ENCODE data around the gene SDK1.

The SDK1 gene

DNA sequence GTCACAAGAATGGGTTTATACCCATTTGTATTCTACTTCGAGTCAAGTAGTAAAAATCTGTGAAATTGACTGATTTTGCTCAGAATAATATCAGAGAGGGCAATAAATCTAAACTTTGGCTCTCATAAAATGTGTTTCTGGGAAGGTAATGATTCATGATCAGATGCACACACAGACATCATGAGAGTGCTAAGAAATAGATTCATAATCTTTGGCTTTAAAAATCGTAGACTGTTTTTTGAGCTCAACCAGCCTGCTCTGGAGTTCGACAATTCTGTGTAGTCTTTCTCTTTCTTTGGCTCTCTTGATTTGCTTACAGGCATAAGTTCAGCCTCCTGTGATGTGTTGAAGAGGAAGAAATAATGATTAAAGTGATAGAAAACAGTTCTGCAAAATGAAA lies 494.7 kb downstream of the SDK1 start:
- Histone ChIP-seq H2BK120ac (ENCODE audit: insufficient read depth, low read length, poor library complexity) (no peak overlapping the region), H2AFZ (ENCODE audit: insufficient read depth, low read length, poor library complexity) (no peak overlapping the region), H2BK12ac (ENCODE audit: low read length) (no peak overlapping the region), H3K9me3 (ENCODE audit: insufficient read depth, low read depth, low read length) (no peaks in the 10 kb centered on the region), H3K18ac (ENCODE audit: low read length) (no peak overlapping the region), H3K9ac (ENCODE audit: low read length) (no peak overlapping the region), H4K91ac (ENCODE audit: low read depth, low read length) (no peak overlapping the region), H3K4ac (ENCODE audit: low read depth, low read length) (no peak overlapping the region), H4K12ac (ENCODE audit: low read depth, low read length) (no peak overlapping the region), H3K27me3 (ENCODE audit: insufficient read depth, low read length) (no peaks in the 10 kb centered on the region), H3K4me3 (ENCODE audit: low read depth, low read length) (no peak overlapping the region), H3K79me1 (ENCODE audit: low read length) (no peaks in the 10 kb centered on the region), H3K36me3 (ENCODE audit: control insufficient read depth in 1 of 2, insufficient read depth in 2 of 2, low read length in 2 of 2) (no peaks in the 10 kb centered on the region), H3K79me2 (ENCODE audit: control insufficient read depth, insufficient read depth, low read length, poor library complexity) (no peaks in the 10 kb centered on the region), H3K14ac (ENCODE audit: low read length) (no peak overlapping the region), H3K4me2 (ENCODE audit: low read length) (no peak overlapping the region), H2AK5ac (ENCODE audit: low read length) (no peak overlapping the region), H2BK5ac (ENCODE audit: low read depth, low read length, poor library complexity) (no peak overlapping the region), H4K8ac (ENCODE audit: low read depth, low read length) (no peak overlapping the region), H3K23ac (ENCODE audit: low read length) (no peak overlapping the region), H3K4me1 (ENCODE audit: control insufficient read depth in 1 of 2, insufficient read depth in 2 of 2, low read length in 2 of 2) (no peaks in the 10 kb centered on the region), H3K27ac (ENCODE audit: low read depth, low read length) (no peak overlapping the region)
- no CpG with 5 or more reads among the region's 3 CpGs for WGBS (ENCODE audit: extremely low coverage, insufficient coverage, insufficient read length)
- no peak for DNase-seq

DNA sequence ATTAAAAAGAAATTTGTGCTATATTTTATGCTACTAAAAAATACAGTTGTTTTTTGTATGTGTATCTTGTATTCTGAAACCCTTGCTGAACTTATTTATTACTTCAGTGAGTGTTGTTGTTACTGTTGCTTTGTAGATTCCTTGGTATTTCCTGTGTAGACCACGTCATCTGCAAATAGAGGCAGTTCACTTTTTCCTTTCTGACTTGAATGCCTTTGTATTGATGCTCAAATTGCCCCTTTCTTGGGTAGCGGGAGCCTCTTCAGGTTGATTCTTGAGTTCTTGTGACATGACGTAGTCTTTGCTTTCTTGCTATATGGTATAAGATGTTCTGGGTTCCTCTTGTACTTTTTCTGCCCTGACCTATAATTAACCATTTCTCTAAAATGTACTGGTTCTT lies 504.1 kb downstream of the SDK1 start:
- H3K9me3 ChIP-seq (ENCODE audit: insufficient read depth, low read depth, low read length), result no peaks in the 10 kb centered on the region
- no peak overlapping the region for H3K27ac ChIP-seq (ENCODE audit: low read depth, low read length)
- no peak overlapping the region for H3K4ac ChIP-seq (ENCODE audit: low read depth, low read length)
- H3K4me1 ChIP-seq (ENCODE audit: control insufficient read depth in 1 of 2, insufficient read depth in 2 of 2, low read length in 2 of 2), result peaks cover 2% of the 10 kb centered on the region in 2 experiments
- no peak overlapping the region for H4K91ac ChIP-seq (ENCODE audit: low read depth, low read length)
- no peak overlapping the region for H4K8ac ChIP-seq (ENCODE audit: low read depth, low read length)
- no peak for DNase-seq
- no peaks in the 10 kb centered on the region for H3K79me2 ChIP-seq (ENCODE audit: control insufficient read depth, insufficient read depth, low read length, poor library complexity)
- no peak overlapping the region for H2AFZ ChIP-seq (ENCODE audit: insufficient read depth, low read length, poor library complexity)
- H3K36me3 ChIP-seq (ENCODE audit: control insufficient read depth in 1 of 2, insufficient read depth in 2 of 2, low read length in 2 of 2), result no peaks in the 10 kb centered on the region
- no peak overlapping the region for H4K12ac ChIP-seq (ENCODE audit: low read depth, low read length)
- no peak overlapping the region for H2AK5ac ChIP-seq (ENCODE audit: low read length)
- H2BK12ac ChIP-seq (ENCODE audit: low read length), result no peak overlapping the region
- no peak overlapping the region for H3K4me2 ChIP-seq (ENCODE audit: low read length)
- no peaks in the 10 kb centered on the region for H3K27me3 ChIP-seq (ENCODE audit: insufficient read depth, low read length)
- H3K4me3 ChIP-seq (ENCODE audit: low read depth, low read length), result no peak overlapping the region
- no peak overlapping the region for H2BK5ac ChIP-seq (ENCODE audit: low read depth, low read length, poor library complexity)
- no peak overlapping the region for H3K14ac ChIP-seq (ENCODE audit: low read length)
- no peak overlapping the region for H3K9ac ChIP-seq (ENCODE audit: low read length)
- H3K18ac ChIP-seq (ENCODE audit: low read length), result no peak overlapping the region
- WGBS (ENCODE audit: extremely low coverage, insufficient coverage, insufficient read length), result no CpG with 5 or more reads among the region's 3 CpGs
- no peak overlapping the region for H2BK120ac ChIP-seq (ENCODE audit: insufficient read depth, low read length, poor library complexity)
- H3K79me1 ChIP-seq (ENCODE audit: low read length), result no peaks in the 10 kb centered on the region
- no peak overlapping the region for H3K23ac ChIP-seq (ENCODE audit: low read length)

DNA sequence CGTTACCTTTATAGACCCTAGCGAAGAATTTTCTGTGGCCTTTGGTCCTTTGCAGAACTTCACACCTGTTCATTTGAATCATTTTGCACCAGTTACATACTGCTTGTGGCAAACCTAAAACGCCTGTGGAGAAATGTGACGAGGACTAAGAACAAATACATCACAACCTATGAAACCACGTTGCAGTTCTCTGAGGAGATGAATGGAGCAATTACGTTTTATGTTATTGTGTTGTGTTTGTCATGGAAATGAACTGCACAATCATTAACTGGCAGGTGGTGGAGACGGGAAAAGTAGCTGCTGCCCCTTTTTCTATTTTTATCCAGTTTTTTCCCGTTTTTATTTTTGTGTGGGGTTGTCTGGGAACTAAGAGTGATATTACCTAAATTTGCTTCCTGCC lies 505.5 kb downstream of the SDK1 start:
- Histone ChIP-seq H3K79me1 (ENCODE audit: low read length) (no peaks in the 10 kb centered on the region), H3K36me3 (ENCODE audit: control insufficient read depth in 1 of 2, insufficient read depth in 2 of 2, low read length in 2 of 2) (no peaks in the 10 kb centered on the region), H2BK12ac (ENCODE audit: low read length) (no peak overlapping the region), H2BK5ac (ENCODE audit: low read depth, low read length, poor library complexity) (no peak overlapping the region), H3K4me2 (ENCODE audit: low read length) (no peak overlapping the region), H3K27me3 (ENCODE audit: insufficient read depth, low read length) (no peaks in the 10 kb centered on the region), H2AFZ (ENCODE audit: insufficient read depth, low read length, poor library complexity) (no peak overlapping the region), H3K9me3 (ENCODE audit: insufficient read depth, low read depth, low read length) (no peaks in the 10 kb centered on the region), H3K18ac (ENCODE audit: low read length) (no peak overlapping the region), H3K9ac (ENCODE audit: low read length) (no peak overlapping the region), H3K4me3 (ENCODE audit: low read depth, low read length) (no peak overlapping the region), H3K27ac (ENCODE audit: low read depth, low read length) (no peak overlapping the region), H3K23ac (ENCODE audit: low read length) (no peak overlapping the region), H3K14ac (ENCODE audit: low read length) (no peak overlapping the region), H4K91ac (ENCODE audit: low read depth, low read length) (no peak overlapping the region), H3K79me2 (ENCODE audit: control insufficient read depth, insufficient read depth, low read length, poor library complexity) (no peaks in the 10 kb centered on the region), H4K8ac (ENCODE audit: low read depth, low read length) (no peak overlapping the region), H3K4me1 (ENCODE audit: control insufficient read depth in 1 of 2, insufficient read depth in 2 of 2, low read length in 2 of 2) (peaks cover under 1% of the 10 kb centered on the region in 2 experiments), H2BK120ac (ENCODE audit: insufficient read depth, low read length, poor library complexity) (no peak overlapping the region), H3K4ac (ENCODE audit: low read depth, low read length) (no peak overlapping the region), H4K12ac (ENCODE audit: low read depth, low read length) (no peak overlapping the region), H2AK5ac (ENCODE audit: low read length) (no peak overlapping the region)
- WGBS (ENCODE audit: extremely low coverage, insufficient coverage, insufficient read length), result no CpG with 5 or more reads among the region's 8 CpGs
- no peak for DNase-seq

DNA sequence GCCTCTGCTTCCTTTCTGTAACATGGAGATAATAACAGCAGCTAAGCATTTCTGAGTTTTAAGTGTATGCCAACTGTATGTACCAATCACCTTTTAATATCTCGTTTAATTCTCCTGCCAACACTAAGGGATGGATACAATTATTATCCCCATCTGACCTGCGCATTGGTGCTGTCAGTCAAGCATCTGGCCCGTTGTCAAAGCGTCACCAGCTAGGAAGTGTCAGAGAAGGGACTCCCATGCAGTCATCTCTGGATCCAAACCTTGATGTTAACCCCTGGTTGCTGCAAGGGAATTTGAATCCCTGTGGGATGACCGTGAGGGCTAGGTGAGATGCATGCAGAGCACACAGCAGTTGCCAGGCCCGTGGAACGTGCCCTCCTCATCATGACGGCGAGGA lies 506.8 kb downstream of the SDK1 start:
- H3K9ac ChIP-seq (ENCODE audit: low read length), result no peak overlapping the region
- H3K9me3 ChIP-seq (ENCODE audit: insufficient read depth, low read depth, low read length), result no peaks in the 10 kb centered on the region
- WGBS (ENCODE audit: extremely low coverage, insufficient coverage, insufficient read length), result no CpG with 5 or more reads among the region's 9 CpGs
- H3K27me3 ChIP-seq (ENCODE audit: insufficient read depth, low read length), result no peaks in the 10 kb centered on the region
- no peak overlapping the region for H2BK120ac ChIP-seq (ENCODE audit: insufficient read depth, low read length, poor library complexity)
- H3K27ac ChIP-seq (ENCODE audit: low read depth, low read length), result no peak overlapping the region
- no peak overlapping the region for H4K12ac ChIP-seq (ENCODE audit: low read depth, low read length)
- no peaks in the 10 kb centered on the region for H3K79me2 ChIP-seq (ENCODE audit: control insufficient read depth, insufficient read depth, low read length, poor library complexity)
- H4K8ac ChIP-seq (ENCODE audit: low read depth, low read length), result no peak overlapping the region
- H2BK12ac ChIP-seq (ENCODE audit: low read length), result no peak overlapping the region
- no peaks in the 10 kb centered on the region for H3K79me1 ChIP-seq (ENCODE audit: low read length)
- H3K4me3 ChIP-seq (ENCODE audit: low read depth, low read length), result no peak overlapping the region
- no peak overlapping the region for H2BK5ac ChIP-seq (ENCODE audit: low read depth, low read length, poor library complexity)
- H3K18ac ChIP-seq (ENCODE audit: low read length), result no peak overlapping the region
- no peak overlapping the region for H3K4me2 ChIP-seq (ENCODE audit: low read length)
- H2AFZ ChIP-seq (ENCODE audit: insufficient read depth, low read length, poor library complexity), result no peak overlapping the region
- no peak overlapping the region for H3K23ac ChIP-seq (ENCODE audit: low read length)
- H4K91ac ChIP-seq (ENCODE audit: low read depth, low read length), result no peak overlapping the region
- DNase-seq, result no peak
- no peaks in the 10 kb centered on the region for H3K36me3 ChIP-seq (ENCODE audit: control insufficient read depth in 1 of 2, insufficient read depth in 2 of 2, low read length in 2 of 2)
- H2AK5ac ChIP-seq (ENCODE audit: low read length), result no peak overlapping the region
- no peak overlapping the region for H3K4ac ChIP-seq (ENCODE audit: low read depth, low read length)
- H3K14ac ChIP-seq (ENCODE audit: low read length), result no peak overlapping the region
- H3K4me1 ChIP-seq (ENCODE audit: control insufficient read depth in 1 of 2, insufficient read depth in 2 of 2, low read length in 2 of 2), result no peaks in the 10 kb centered on the region

Data from trophoblast cell (in vitro differentiated cells and primary cell).